ENCODE measurements around the gene CRYGC.
"Not testable (repeated sequence)": the region's sequence is repeated elsewhere in the genome, so short reads cannot be mapped to it uniquely, and the experiment has no call there.

Gene CRYGC

GRCh38 chr2:208136716-208137094, 7.1 kb upstream of the CRYGC start:
- no peak for DNase-seq (ENCODE audit: low read depth)

- no peak for DNase-seq (ENCODE audit: low read depth)
Measured at GRCh38 chr2:208135794-208136715, 6.4 kb upstream of the CRYGC start.

- DNase-seq (ENCODE audit: low read depth): no peak
Measured at GRCh38 chr2:208134928-208135586, 5.4 kb upstream of the CRYGC start.

- no peak for DNase-seq (ENCODE audit: low read depth)
Measured at GRCh38 chr2:208130712-208131110, 1.1 kb upstream of the CRYGC start.

GRCh38 chr2:208128136-208128535, 1.5 kb downstream of the CRYGC start:
- no peak for DNase-seq (ENCODE audit: low read depth)

GRCh38 chr2:208127090-208127489, 2.5 kb downstream of the CRYGC start:
- no peak for DNase-seq (ENCODE audit: low read depth)

GRCh38 chr2:208125251-208125650, 4.4 kb downstream of the CRYGC start:
- DNase-seq (ENCODE audit: low read depth): no peak

- DNase-seq (ENCODE audit: low read depth): not testable (repeated sequence)
Measured at GRCh38 chr2:208124013-208124715, 5.5 kb downstream of the CRYGC start, which contains the start of gene CRYGD. Gene CRYGD (minus strand): TSS chr2:208124524. CDS start chr2:208124473, 51 bp downstream.

- no peak for DNase-seq (ENCODE audit: low read depth)
Measured at GRCh38 chr2:208122248-208122647, 7.4 kb downstream of the CRYGC start.

GRCh38 chr2:208118918-208119317, 10.7 kb downstream of the CRYGC start:
- DNase-seq (ENCODE audit: low read depth): no peak

- DNase-seq (ENCODE audit: low read depth): not testable (repeated sequence)
Measured at GRCh38 chr2:208117390-208117789, 12.2 kb downstream of the CRYGC start.

- no peak for DNase-seq (ENCODE audit: low read depth)
Measured at GRCh38 chr2:208112969-208113368, 16.7 kb downstream of the CRYGC start.

GRCh38 chr2:208112273-208112745, 17.3 kb downstream of the CRYGC start:
- not testable (repeated sequence) for DNase-seq (ENCODE audit: low read depth)

GRCh38 chr2:208103616-208104015, 26.0 kb downstream of the CRYGC start:
- DNase-seq (ENCODE audit: low read depth): no peak

- DNase-seq (ENCODE audit: low read depth): peak; percentile 6
Measured at GRCh38 chr2:208101716-208102631, 27.7 kb downstream of the CRYGC start.

- no peak for DNase-seq (ENCODE audit: low read depth)
Measured at GRCh38 chr2:208099682-208100470, 29.8 kb downstream of the CRYGC start.

GRCh38 chr2:208098701-208099100, 30.9 kb downstream of the CRYGC start:
- not testable (repeated sequence) for DNase-seq (ENCODE audit: low read depth)

GRCh38 chr2:208098267-208098666, 31.4 kb downstream of the CRYGC start:
- no peak for DNase-seq (ENCODE audit: low read depth)

GRCh38 chr2:208097801-208098200, 31.8 kb downstream of the CRYGC start:
- peak; percentile 58 for DNase-seq (ENCODE audit: low read depth)

- DNase-seq (ENCODE audit: low read depth): no peak
Measured at GRCh38 chr2:208097313-208097712, 32.3 kb downstream of the CRYGC start.

All from EH (cell line).